Bronchial epithelial cell (primary cell): ENCODE data around the gene GRIN3A. TPM values are rescaled to one million over a fixed set of nuclear protein-coding genes. Genes with fewer than 3 reads are reported as not detected.
"Not testable (repeated sequence)": the region's sequence is repeated elsewhere in the genome, so short reads cannot be mapped to it uniquely, and the experiment has no call there.

ENCODE experiments used
- DNase-seq: peaks from one replicate; pipeline ENCODE4 v3.0.0-alpha.2; 2010; ENCODE audit warnings: low read depth
- FAIRE-seq: peaks from 2 replicates; lab custom pipeline; 2011; peaks lifted over from hg19 to GRCh38; lab: Jason Lieb, UNC
- H3K27me3 ChIP-seq: 2 replicates; pipeline ENCODE4 v1.5.1; 2011; ENCODE audit warnings: low read length; ENCODE audit not compliant: control insufficient read depth, insufficient read depth
- H3K36me3 ChIP-seq: 2 replicates; pipeline ENCODE4 v1.5.1; 2011; ENCODE audit warnings: low read length; ENCODE audit not compliant: control insufficient read depth, insufficient read depth
- H3K4me3 ChIP-seq: 2 replicates; pipeline ENCODE4 v1.5.1; 2011; ENCODE audit warnings: mild to moderate bottlenecking, low read depth, low read length, control low read depth
- total RNA-seq: library from RNA; depleted of rRNA; stranded (reverse); fragments of >200 nt; gene quantifications from 2 replicates; pipeline ENCODE4 v1.2.1, GENCODE V29; 2014
- TF ChIP-seq, protein P1 (sequence below): IDR thresholded peaks from 2 replicates; pipeline ENCODE4 v1.5.1; 2011; ENCODE audit warnings: mild to moderate bottlenecking, moderate library complexity, low read length, control low read depth, inconsistent platforms; ENCODE audit not compliant: insufficient read depth, severe bottlenecking

The GRIN3A gene
- total RNA-seq, 1 donor from 2014 or later: not detected

- FAIRE-seq: no peak
- no peak for DNase-seq
- Histone ChIP-seq H3K27me3 (no peaks in the 10 kb centered on the region), H3K36me3 (no peaks in the 10 kb centered on the region), H3K4me3 (no peak within 1 kb of the TSS)
- TF ChIP-seq, protein P1, sequence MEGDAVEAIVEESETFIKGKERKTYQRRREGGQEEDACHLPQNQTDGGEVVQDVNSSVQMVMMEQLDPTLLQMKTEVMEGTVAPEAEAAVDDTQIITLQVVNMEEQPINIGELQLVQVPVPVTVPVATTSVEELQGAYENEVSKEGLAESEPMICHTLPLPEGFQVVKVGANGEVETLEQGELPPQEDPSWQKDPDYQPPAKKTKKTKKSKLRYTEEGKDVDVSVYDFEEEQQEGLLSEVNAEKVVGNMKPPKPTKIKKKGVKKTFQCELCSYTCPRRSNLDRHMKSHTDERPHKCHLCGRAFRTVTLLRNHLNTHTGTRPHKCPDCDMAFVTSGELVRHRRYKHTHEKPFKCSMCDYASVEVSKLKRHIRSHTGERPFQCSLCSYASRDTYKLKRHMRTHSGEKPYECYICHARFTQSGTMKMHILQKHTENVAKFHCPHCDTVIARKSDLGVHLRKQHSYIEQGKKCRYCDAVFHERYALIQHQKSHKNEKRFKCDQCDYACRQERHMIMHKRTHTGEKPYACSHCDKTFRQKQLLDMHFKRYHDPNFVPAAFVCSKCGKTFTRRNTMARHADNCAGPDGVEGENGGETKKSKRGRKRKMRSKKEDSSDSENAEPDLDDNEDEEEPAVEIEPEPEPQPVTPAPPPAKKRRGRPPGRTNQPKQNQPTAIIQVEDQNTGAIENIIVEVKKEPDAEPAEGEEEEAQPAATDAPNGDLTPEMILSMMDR: no peak
Observed at GRCh38 chr9:101594796-101595195, 143.7 kb downstream of the GRIN3A start, which contains the start of gene PPP3R2. TSS of gene PPP3R2 (minus strand) at chr9:101594969. CDS start at chr9:101594921, 48 bp downstream.

GRCh38 chr9:101593345-101593744 lies 145.1 kb downstream of the GRIN3A start:
- no peaks in the 10 kb centered on the region for H3K36me3 ChIP-seq
- TF ChIP-seq, protein P1: no peak
- no peak for FAIRE-seq
- no peak for DNase-seq
- no peak overlapping the region for H3K4me3 ChIP-seq
- no peaks in the 10 kb centered on the region for H3K27me3 ChIP-seq

GRCh38 chr9:101592788-101593187 lies 145.7 kb downstream of the GRIN3A start:
- no peak overlapping the region for H3K4me3 ChIP-seq
- H3K36me3 ChIP-seq: no peaks in the 10 kb centered on the region
- DNase-seq: peak; percentile 32
- H3K27me3 ChIP-seq: no peaks in the 10 kb centered on the region
- TF ChIP-seq, protein P1: no peak
- FAIRE-seq: no peak

GRCh38 chr9:101591787-101592446 lies 146.5 kb downstream of the GRIN3A start:
- Histone ChIP-seq H3K36me3 (no peaks in the 10 kb centered on the region), H3K27me3 (no peaks in the 10 kb centered on the region), H3K4me3 (no peak overlapping the region)
- TF ChIP-seq, protein P1: no peak
- no peak for DNase-seq
- no peak for FAIRE-seq

- TF ChIP-seq, protein P1: no peak
- no peaks in the 10 kb centered on the region for H3K27me3 ChIP-seq
- no peak for DNase-seq
- no peaks in the 10 kb centered on the region for H3K36me3 ChIP-seq
- no peak for FAIRE-seq
- no peak overlapping the region for H3K4me3 ChIP-seq
Observed at GRCh38 chr9:101590901-101591300, 147.5 kb downstream of the GRIN3A start.

GRCh38 chr9:101590074-101590473 lies 148.4 kb downstream of the GRIN3A start:
- H3K36me3 ChIP-seq, FAIRE-seq, H3K27me3 ChIP-seq, H3K4me3 ChIP-seq: not testable (repeated sequence)
- peak; percentile 65 for DNase-seq
